ENCODE data around the gene CD82.

The CD82 gene

DNA sequence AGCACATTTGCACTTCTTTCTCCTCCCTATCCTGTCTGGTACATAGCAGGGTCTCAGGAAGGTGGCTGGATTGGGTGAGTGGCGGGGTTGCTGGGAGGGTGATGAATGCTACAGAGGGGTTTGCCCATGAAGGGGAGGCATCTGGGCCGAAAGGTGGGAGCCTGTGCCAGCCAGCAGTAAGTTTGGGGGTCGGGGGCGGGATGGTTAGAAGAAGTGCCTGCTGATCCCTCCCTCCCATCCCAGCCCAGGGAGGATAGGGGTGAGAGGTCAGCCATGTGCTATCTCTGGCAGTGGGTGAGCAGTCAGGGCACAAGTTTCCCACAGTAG, 2.8 kb downstream of the CD82 start:
- Histone ChIP-seq H3K36me3 (no peaks in the 10 kb centered on the region), H3K4me2 (peak overlapping the region; percentile 95 to 100 (median 99)), H3K4me3 (peak overlapping the region in 9 of 10 experiments; percentile 20 to 68 (median 47); a peak in 16 of 20 replicates), H3K4me1 (peaks cover 90 to 94% (median 93%) of the 10 kb centered on the region in 10 experiments), H3K27ac (peak overlapping the region; percentile 62 to 96 (median 92)), H3K27me3 (no peaks in the 10 kb centered on the region), H4K20me1 (peaks cover 0 to 4% (median 0%) of the 10 kb centered on the region in 11 experiments; a peak in 1 of 22 replicates), H3K9me3 (replicated peaks in 1 of 11) (no peaks in the 10 kb centered on the region), H3K9ac (peak overlapping the region; percentile 49 to 86 (median 81))
- TF ChIP-seq Cebpa-rat (IDR thresholded peaks at IDR 0.05) = no peak

DNA sequence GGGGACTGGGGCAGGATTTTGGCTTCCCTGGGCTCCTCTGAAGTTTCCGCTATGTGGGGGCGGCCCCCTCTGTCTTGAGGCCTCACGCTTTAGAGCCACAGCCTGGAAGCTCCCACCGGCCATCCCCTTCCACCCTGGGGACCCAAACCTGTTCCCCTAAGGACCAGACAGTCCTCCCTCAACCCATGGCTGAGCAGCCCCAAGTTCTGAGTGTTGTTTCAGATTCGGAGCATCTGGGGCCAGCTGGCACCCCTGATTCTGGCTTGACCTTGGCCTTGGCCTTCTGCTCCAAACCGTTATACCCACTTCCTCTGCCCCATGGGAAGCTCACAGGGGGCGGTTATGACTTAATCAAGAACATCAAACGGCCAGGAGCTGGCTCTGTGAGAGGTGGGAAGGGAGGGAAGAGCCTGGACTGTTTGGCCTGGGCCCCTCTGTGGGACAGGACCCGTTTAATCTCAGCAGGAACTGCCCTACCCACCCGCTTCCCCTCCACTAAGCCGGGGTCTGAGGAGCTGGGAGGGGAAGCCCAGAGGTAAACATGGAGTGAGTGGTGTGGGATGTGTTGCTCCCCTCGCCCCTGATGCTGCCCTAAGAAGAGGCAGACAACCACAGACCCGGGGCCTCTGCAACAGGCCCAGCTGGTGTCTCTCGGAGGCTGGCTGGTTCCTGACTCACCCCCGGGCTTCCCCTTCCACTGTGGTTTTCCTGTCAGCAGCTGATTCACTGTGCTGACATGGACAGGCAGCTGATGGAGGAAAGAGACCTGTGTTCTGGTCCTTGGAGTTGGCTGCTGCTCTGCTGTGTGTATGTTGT, 3.4 kb downstream of the CD82 start:
- Histone ChIP-seq H3K4me2 (peak overlapping the region; percentile 95 to 100 (median 99)), H3K4me3 (peak overlapping the region in 9 of 10 experiments; percentile 20 to 68 (median 47); a peak in 16 of 20 replicates), H3K9ac (peak overlapping the region; percentile 49 to 86 (median 81)), H3K27ac (peak overlapping the region; percentile 62 to 96 (median 92)), H3K27me3 (no peaks in the 10 kb centered on the region), H3K9me3 (replicated peaks in 1 of 11) (no peaks in the 10 kb centered on the region), H3K4me1 (peaks cover 91 to 95% (median 93%) of the 10 kb centered on the region in 10 experiments), H4K20me1 (peaks cover 0 to 4% (median 0%) of the 10 kb centered on the region in 11 experiments; a peak in 1 of 22 replicates), H3K36me3 (no peaks in the 10 kb centered on the region)
- TF ChIP-seq Cebpa-rat (IDR thresholded peaks at IDR 0.05) = peak in 6 of 11 experiments; percentile 29 to 66 (median 44); a peak in 6 of 22 replicates

DNA sequence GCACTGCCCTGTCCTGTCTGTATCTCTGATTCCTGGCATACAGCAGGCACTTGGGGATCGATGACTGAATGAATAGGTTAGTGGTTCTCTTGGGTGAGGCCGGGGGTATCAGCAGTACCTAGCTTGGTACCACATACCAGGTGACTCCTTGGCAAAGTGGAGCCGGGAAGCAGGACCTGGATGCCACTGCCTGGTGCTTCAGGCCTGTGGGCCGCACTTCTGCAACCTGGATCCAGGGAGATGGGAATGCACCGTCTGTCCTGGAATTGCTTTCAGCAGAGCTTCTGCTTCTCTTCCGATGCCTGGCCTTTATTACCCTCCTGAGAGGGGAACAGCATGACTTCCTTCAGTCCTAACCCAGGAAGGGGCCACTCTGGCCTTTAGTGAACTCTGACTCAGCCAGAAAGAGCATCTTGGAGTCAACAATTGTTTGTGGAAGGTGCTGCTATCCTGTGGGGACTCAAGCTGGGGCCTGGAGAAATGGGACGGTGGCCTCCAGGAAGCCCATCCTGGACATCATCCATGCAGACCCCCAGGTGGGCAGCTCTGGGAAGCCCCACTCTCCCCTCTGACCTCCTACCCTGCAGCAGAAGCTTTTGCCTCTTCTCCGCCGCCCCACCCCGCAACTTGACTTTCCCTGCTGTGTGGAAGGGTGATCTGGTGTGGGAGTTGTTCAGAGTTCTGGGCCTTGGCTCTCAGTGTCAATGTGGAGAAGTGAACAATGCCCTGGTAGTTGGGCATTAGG, 5.1 kb downstream of the CD82 start:
- Histone ChIP-seq H4K20me1 (peaks cover 0 to 6% (median 0%) of the 10 kb centered on the region in 11 experiments; a peak in 1 of 22 replicates), H3K36me3 (no peaks in the 10 kb centered on the region), H3K4me1 (peaks cover 98 to 100% (median 99%) of the 10 kb centered on the region in 10 experiments), H3K9me3 (replicated peaks in 1 of 11) (no peaks in the 10 kb centered on the region), H3K4me3 (peak overlapping the region in 1 of 10 experiments; percentile 9; a peak in 3 of 20 replicates), H3K27ac (peak overlapping the region in 10 of 11 experiments; percentile 85 to 96 (median 92); a peak in 21 of 22 replicates), H3K27me3 (no peaks in the 10 kb centered on the region), H3K4me2 (peak overlapping the region; percentile 95 to 100 (median 99)), H3K9ac (peak overlapping the region in 9 of 11 experiments; percentile 24 to 86 (median 82); a peak in 16 of 22 replicates)
- no peak for TF ChIP-seq Cebpa-rat (IDR thresholded peaks at IDR 0.05)

DNA sequence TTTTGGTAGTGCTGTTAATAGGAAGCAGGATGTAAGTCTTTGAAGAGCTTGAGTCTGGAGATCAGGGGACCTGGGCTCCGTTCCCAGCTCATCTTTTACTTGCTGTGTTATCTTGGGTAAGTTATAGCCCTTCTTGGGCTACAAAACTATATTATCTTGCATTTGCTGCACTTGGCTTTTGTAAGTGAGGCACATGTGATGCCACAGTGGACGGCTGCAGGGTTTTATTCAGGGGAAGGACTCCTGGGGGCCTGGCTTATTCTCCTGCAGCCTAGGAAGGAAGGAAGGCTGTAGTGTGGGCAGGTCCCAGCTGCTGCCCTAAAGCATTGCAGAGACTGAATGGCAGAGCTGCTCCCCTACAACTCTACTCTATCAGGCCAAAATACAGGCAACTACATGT, 6.4 kb downstream of the CD82 start:
- Histone ChIP-seq H3K27ac (peak overlapping the region in 5 of 11 experiments; percentile 20 to 96 (median 94); a peak in 9 of 22 replicates), H3K4me2 (peak overlapping the region; percentile 95 to 100 (median 99)), H3K27me3 (no peaks in the 10 kb centered on the region; a peak in 1 of 22 replicates), H3K9ac (peak overlapping the region in 4 of 11 experiments; percentile 10 to 86 (median 36); a peak in 5 of 22 replicates), H3K36me3 (no peaks in the 10 kb centered on the region), H3K4me1 (peaks cover 98 to 100% (median 99%) of the 10 kb centered on the region in 10 experiments), H4K20me1 (peaks cover 0 to 13% (median 0%) of the 10 kb centered on the region in 11 experiments; a peak in 6 of 22 replicates), H3K4me3 (no peak overlapping the region), H3K9me3 (replicated peaks in 1 of 11) (no peaks in the 10 kb centered on the region)
- TF ChIP-seq Cebpa-rat (IDR thresholded peaks at IDR 0.05) = no peak

DNA sequence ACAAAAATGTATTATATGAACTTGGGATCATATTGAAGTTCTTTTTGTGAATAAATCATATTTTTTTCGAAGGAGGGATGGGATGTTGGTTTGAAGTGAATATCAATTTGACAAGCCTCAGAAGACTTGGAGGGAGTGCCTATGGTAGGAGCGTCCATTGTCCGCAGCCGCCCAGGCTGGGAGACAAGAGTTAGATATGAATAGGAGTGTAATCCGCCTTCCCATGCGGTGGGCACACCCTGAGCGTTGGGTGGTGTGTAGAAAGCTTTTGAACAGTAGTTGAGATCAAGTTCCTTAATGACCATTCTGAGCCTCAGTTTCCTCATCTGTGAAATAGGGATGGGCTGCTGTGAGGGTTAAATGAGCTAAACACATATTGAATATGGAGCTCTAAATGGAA, 7.0 kb downstream of the CD82 start:
- Histone ChIP-seq H3K4me3 (no peak overlapping the region), H3K27me3 (no peaks in the 10 kb centered on the region; a peak in 1 of 22 replicates), H3K36me3 (no peaks in the 10 kb centered on the region), H4K20me1 (peaks cover 0 to 13% (median 5%) of the 10 kb centered on the region in 11 experiments; a peak in 8 of 22 replicates), H3K9ac (peak overlapping the region in 2 of 11 experiments; percentile 33 to 86; a peak in 1 of 22 replicates), H3K27ac (peak overlapping the region in 5 of 11 experiments; percentile 62 to 96 (median 94); a peak in 9 of 22 replicates), H3K4me2 (peak overlapping the region; percentile 90 to 100 (median 99)), H3K4me1 (peaks cover 98 to 100% (median 99%) of the 10 kb centered on the region in 10 experiments), H3K9me3 (replicated peaks in 1 of 11) (no peaks in the 10 kb centered on the region)
- no peak for TF ChIP-seq Cebpa-rat (IDR thresholded peaks at IDR 0.05)

DNA sequence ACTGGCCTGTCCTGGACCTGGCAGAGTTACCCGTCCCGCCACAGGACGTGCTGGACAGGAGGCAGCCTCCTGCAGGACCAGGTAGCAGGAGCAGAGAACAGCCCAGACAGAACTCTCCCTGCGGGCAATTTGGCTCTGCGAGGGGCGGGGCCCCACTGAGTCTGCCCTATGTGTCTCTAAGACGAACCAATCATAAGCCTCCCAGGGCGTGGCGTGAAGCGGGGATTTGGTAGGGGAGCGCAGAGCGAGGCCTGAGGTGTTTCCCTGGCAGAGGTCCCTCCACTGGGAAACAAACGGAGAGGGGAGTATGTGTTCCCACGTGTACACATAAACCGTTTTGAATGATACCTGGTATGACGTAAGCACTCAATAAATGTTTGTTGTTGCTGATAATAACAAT, 7.4 kb downstream of the CD82 start:
- H3K9ac ChIP-seq = peak overlapping the region in 1 of 11 experiments; percentile 33; a peak in 1 of 22 replicates
- no peak for TF ChIP-seq Cebpa-rat (IDR thresholded peaks at IDR 0.05)
- H3K4me1 ChIP-seq = peaks cover 98 to 100% (median 99%) of the 10 kb centered on the region in 10 experiments
- peaks cover 0 to 17% (median 6%) of the 10 kb centered on the region in 11 experiments; a peak in 10 of 22 replicates for H4K20me1 ChIP-seq
- no peaks in the 10 kb centered on the region for H3K9me3 ChIP-seq (replicated peaks in 1 of 11)
- H3K36me3 ChIP-seq = no peaks in the 10 kb centered on the region; a peak in 1 of 22 replicates
- H3K4me2 ChIP-seq = peak overlapping the region; percentile 90 to 100 (median 99)
- H3K27ac ChIP-seq = peak overlapping the region in 5 of 11 experiments; percentile 62 to 96 (median 94); a peak in 9 of 22 replicates
- H3K27me3 ChIP-seq = no peaks in the 10 kb centered on the region; a peak in 1 of 22 replicates
- no peak overlapping the region for H3K4me3 ChIP-seq

DNA sequence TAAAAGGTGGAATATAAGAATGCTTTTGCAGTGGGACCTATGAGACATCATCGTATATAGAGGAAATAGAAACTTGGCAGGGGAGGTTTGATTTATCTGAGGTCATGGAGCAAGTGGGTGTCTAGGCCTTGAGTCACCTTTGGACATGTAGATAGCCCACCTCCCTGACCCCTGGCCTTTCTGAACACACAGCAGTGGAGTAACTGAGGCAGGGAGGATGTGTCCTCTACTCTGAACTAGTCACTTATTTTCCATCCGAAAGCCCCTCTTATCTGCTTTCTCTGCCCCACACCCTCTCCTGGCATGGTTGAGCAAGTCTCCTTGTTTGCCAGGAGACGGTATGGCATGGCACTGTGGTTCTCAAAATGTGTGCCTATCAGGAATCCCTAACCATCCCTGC, 7.9 kb downstream of the CD82 start:
- no peak for TF ChIP-seq Cebpa-rat (IDR thresholded peaks at IDR 0.05)
- Histone ChIP-seq H3K9me3 (replicated peaks in 1 of 11) (no peaks in the 10 kb centered on the region), H3K36me3 (no peaks in the 10 kb centered on the region; a peak in 1 of 22 replicates), H4K20me1 (peaks cover 0 to 21% (median 6%) of the 10 kb centered on the region in 11 experiments; a peak in 10 of 22 replicates), H3K4me3 (no peak overlapping the region), H3K4me2 (peak overlapping the region; percentile 90 to 100 (median 99)), H3K9ac (peak overlapping the region in 4 of 11 experiments; percentile 39 to 70 (median 48); a peak in 5 of 22 replicates), H3K27ac (peak overlapping the region in 9 of 11 experiments; percentile 43 to 96 (median 62); a peak in 15 of 22 replicates), H3K4me1 (peaks cover 98 to 100% (median 99%) of the 10 kb centered on the region in 10 experiments), H3K27me3 (no peaks in the 10 kb centered on the region; a peak in 1 of 22 replicates)

DNA sequence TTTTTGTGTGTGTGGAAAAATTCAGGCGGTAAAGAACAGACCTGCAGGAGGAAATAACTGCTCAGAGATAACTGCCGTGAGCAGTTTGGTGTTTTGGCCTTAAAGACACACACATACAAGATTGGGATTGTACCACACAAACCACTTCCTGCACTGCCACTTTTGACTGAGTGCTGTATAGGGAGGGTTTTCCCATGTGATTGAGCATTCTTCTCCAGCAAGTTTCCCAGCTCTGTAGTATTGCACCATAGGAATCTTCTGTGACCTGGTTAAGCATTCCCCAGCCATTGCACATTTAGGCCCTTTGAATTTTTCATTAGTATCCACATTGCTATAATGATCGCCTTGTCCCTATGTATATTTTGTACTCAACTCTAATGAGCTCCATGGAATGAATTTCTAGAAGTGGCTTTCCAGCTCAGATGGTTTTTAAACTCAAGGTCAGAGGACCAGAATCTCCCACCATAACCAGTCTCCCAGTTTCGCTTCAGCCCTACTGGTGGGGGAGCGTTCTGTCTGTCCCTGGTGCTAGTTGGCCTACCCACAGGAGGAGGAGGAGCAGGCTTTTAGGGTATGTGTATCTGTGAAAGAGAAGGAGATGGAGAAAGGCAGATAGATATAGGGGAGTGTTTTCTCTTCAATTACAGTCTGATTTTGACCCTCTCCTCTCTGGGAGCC, 9.3 kb downstream of the CD82 start:
- H3K9ac ChIP-seq = peak overlapping the region in 9 of 11 experiments; percentile 3 to 70 (median 39); a peak in 14 of 22 replicates
- H3K27me3 ChIP-seq = no peaks in the 10 kb centered on the region; a peak in 1 of 22 replicates
- no peaks in the 10 kb centered on the region for H3K9me3 ChIP-seq (replicated peaks in 1 of 11)
- peak overlapping the region in 5 of 10 experiments; percentile 6 to 26 (median 13); a peak in 4 of 20 replicates for H3K4me3 ChIP-seq
- H3K27ac ChIP-seq = peak overlapping the region in 10 of 11 experiments; percentile 8 to 96 (median 60); a peak in 19 of 22 replicates
- H3K36me3 ChIP-seq = no peaks in the 10 kb centered on the region; a peak in 1 of 22 replicates
- H3K4me2 ChIP-seq = peak overlapping the region; percentile 90 to 100 (median 99)
- TF ChIP-seq Cebpa-rat (IDR thresholded peaks at IDR 0.05) = peak in 1 of 11 experiments; percentile 48; a peak in 2 of 22 replicates
- H3K4me1 ChIP-seq = peaks cover 99 to 100% (median 100%) of the 10 kb centered on the region in 10 experiments
- H4K20me1 ChIP-seq = peaks cover 0 to 25% (median 7%) of the 10 kb centered on the region in 11 experiments; a peak in 11 of 22 replicates

Measured in BLaER1 treated with 17β-estradiol and CSF1 and Interleukin-3, amounts not matched to agents 10 nM and 100 nM (cell line).